ENCODE data around the gene DLX3.

The DLX3 gene

DNA sequence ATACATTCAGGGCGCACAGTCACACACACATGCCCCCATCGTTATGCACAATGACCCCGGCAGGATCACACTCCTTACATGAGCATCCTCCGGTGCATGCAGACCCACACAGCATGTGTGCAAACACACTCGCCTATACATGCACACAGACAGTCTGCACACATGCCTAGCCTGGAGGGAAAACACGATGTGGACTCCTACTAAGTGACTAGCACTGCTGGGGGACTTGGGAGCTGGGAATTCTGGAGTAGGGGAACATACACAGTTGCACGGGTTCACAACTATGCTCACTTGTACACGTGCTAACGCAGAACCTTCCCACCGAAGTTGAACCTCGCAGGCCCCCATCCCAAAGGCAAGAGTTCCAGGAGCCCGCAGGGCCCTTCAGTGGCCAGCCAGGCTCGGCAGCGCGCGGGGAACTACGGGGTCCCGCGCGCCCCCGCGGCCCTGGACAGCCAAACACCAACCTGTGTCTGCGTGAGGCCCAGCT is 2.0 kb downstream of the DLX3 start:
- no peak for DNase-seq
- H3K4me3 ChIP-seq (ENCODE audit: low read depth in 1 of 2, low read length in 2 of 2), result no peak overlapping the region
- H3K27me3 ChIP-seq (ENCODE audit: insufficient read depth, low read length, poor library complexity), result peaks cover 61% of the 10 kb centered on the region
- no peak for ATAC-seq (ENCODE audit: insufficient read depth, low read depth)
- no peak overlapping the region for H3K9ac ChIP-seq (ENCODE audit: low read depth, low read length)
- no peak overlapping the region for H3K27ac ChIP-seq (ENCODE audit: low read length)
- H2AFZ ChIP-seq (ENCODE audit: low read depth, low read length), result no peak overlapping the region
- no peaks in the 10 kb centered on the region for H3K79me2 ChIP-seq (ENCODE audit: insufficient read depth, low read length)
- peaks cover 11% of the 10 kb centered on the region for H3K4me1 ChIP-seq (ENCODE audit: insufficient read depth, low read length)
- H3K9me3 ChIP-seq (ENCODE audit: insufficient read depth, low read length, severe bottlenecking), result no peaks in the 10 kb centered on the region
- H3K4me2 ChIP-seq (ENCODE audit: insufficient read depth, low read length), result no peak overlapping the region
- H4K20me1 ChIP-seq (ENCODE audit: insufficient read depth, low read length), result peaks cover 12% of the 10 kb centered on the region
- H3K36me3 ChIP-seq (ENCODE audit: insufficient read depth, low read length), result no peaks in the 10 kb centered on the region
- TF ChIP-seq EZH2 (IDR thresholded peaks at IDR 0.05; ENCODE audit: borderline replicate concordance, low read depth, low read length, severe bottlenecking), result no peak
- TF ChIP-seq, protein P1, sequence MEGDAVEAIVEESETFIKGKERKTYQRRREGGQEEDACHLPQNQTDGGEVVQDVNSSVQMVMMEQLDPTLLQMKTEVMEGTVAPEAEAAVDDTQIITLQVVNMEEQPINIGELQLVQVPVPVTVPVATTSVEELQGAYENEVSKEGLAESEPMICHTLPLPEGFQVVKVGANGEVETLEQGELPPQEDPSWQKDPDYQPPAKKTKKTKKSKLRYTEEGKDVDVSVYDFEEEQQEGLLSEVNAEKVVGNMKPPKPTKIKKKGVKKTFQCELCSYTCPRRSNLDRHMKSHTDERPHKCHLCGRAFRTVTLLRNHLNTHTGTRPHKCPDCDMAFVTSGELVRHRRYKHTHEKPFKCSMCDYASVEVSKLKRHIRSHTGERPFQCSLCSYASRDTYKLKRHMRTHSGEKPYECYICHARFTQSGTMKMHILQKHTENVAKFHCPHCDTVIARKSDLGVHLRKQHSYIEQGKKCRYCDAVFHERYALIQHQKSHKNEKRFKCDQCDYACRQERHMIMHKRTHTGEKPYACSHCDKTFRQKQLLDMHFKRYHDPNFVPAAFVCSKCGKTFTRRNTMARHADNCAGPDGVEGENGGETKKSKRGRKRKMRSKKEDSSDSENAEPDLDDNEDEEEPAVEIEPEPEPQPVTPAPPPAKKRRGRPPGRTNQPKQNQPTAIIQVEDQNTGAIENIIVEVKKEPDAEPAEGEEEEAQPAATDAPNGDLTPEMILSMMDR (IDR thresholded peaks at IDR 0.05; ENCODE audit: borderline replicate concordance, extremely low read depth, low read length, poor library complexity, severe bottlenecking), result no peak

DNA sequence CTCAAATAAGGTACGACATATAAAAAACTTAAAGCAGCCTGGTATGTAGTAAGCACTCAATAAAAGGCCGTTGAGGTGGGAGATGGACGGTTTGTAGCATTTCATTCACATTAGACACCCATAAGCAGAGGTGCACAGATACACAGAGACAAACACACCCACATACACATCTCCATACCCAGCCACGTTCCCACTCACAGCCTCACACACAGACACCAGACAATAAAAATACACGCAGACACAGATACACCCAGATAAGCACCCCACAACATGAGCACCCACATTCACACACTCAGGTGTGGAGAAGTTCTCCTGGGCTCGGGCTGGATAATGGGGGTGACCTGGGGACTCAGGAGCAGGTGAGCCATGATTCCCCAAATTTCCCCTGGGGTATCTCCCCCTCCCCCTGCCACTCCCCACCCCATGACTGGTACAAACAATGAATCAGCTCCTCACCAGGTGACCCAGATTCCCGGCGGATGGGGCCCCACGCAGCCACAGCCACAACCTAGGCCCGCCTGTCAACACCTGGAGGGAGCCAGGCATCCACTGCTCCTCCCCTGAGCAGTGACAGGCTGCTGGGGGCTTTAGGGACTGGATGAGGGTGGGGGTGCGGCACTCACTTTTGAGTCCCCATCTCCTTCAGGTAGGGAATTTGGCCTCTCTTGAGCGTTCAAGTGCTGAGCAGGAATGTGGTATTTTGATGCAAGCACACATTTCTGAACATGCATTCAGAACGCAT is 2.7 kb downstream of the DLX3 start:
- TF ChIP-seq EZH2 (IDR thresholded peaks at IDR 0.05; ENCODE audit: borderline replicate concordance, low read depth, low read length, severe bottlenecking), result no peak
- TF ChIP-seq, protein P1 (IDR thresholded peaks at IDR 0.05; ENCODE audit: borderline replicate concordance, extremely low read depth, low read length, poor library complexity, severe bottlenecking), result no peak
- no peak for ATAC-seq (ENCODE audit: insufficient read depth, low read depth)

DNA sequence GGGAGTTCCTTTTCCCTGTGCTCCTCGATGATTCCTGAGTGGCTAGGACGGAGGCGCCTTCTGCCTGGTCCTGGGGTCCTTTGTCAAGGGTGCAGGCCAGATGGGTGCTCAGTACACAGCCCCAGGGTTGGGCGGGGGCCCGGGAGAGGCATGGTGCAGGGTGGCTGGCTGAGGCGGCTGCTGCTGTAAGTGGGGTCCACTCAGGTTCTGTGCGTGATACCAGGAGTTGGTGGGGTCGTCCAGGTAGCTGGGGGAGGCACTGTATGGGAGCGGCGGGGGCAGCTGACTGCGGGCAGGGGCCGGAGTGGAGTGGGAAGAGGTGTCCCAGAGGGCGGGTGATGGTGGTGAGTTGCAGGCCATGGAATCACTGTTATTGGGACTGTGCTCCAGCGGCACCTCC is 3.6 kb downstream of the DLX3 start:
- peaks cover 23% of the 10 kb centered on the region for H4K20me1 ChIP-seq (ENCODE audit: insufficient read depth, low read length)
- no peak overlapping the region for H3K4me2 ChIP-seq (ENCODE audit: insufficient read depth, low read length)
- no peak for ATAC-seq (ENCODE audit: insufficient read depth, low read depth)
- H3K27ac ChIP-seq (ENCODE audit: low read length), result no peak overlapping the region
- peaks cover 3% of the 10 kb centered on the region for H3K4me1 ChIP-seq (ENCODE audit: insufficient read depth, low read length)
- H3K27me3 ChIP-seq (ENCODE audit: insufficient read depth, low read length, poor library complexity), result peaks cover 61% of the 10 kb centered on the region
- H2AFZ ChIP-seq (ENCODE audit: low read depth, low read length), result no peak overlapping the region
- TF ChIP-seq, protein P1 (IDR thresholded peaks at IDR 0.05; ENCODE audit: borderline replicate concordance, extremely low read depth, low read length, poor library complexity, severe bottlenecking), result no peak
- no peak for TF ChIP-seq EZH2 (IDR thresholded peaks at IDR 0.05; ENCODE audit: borderline replicate concordance, low read depth, low read length, severe bottlenecking)
- DNase-seq, result no peak
- no peaks in the 10 kb centered on the region for H3K9me3 ChIP-seq (ENCODE audit: insufficient read depth, low read length, severe bottlenecking)
- H3K4me3 ChIP-seq (ENCODE audit: low read depth in 1 of 2, low read length in 2 of 2), result no peak overlapping the region
- H3K36me3 ChIP-seq (ENCODE audit: insufficient read depth, low read length), result no peaks in the 10 kb centered on the region
- H3K79me2 ChIP-seq (ENCODE audit: insufficient read depth, low read length), result no peaks in the 10 kb centered on the region
- H3K9ac ChIP-seq (ENCODE audit: low read depth, low read length), result no peak overlapping the region

More for the DNA sequence above, 2.7 kb downstream of the DLX3 start:
- no peaks in the 10 kb centered on the region for H3K79me2 ChIP-seq (ENCODE audit: insufficient read depth, low read length)
- H3K4me3 ChIP-seq (ENCODE audit: low read depth in 1 of 2, low read length in 2 of 2), result no peak overlapping the region
- no peaks in the 10 kb centered on the region for H3K36me3 ChIP-seq (ENCODE audit: insufficient read depth, low read length)
- peaks cover 61% of the 10 kb centered on the region for H3K27me3 ChIP-seq (ENCODE audit: insufficient read depth, low read length, poor library complexity)
- no peak overlapping the region for H2AFZ ChIP-seq (ENCODE audit: low read depth, low read length)
- no peak for DNase-seq
- no peaks in the 10 kb centered on the region for H3K9me3 ChIP-seq (ENCODE audit: insufficient read depth, low read length, severe bottlenecking)
- peaks cover 10% of the 10 kb centered on the region for H3K4me1 ChIP-seq (ENCODE audit: insufficient read depth, low read length)
- no peak overlapping the region for H3K27ac ChIP-seq (ENCODE audit: low read length)
- H4K20me1 ChIP-seq (ENCODE audit: insufficient read depth, low read length), result peaks cover 16% of the 10 kb centered on the region
- H3K4me2 ChIP-seq (ENCODE audit: insufficient read depth, low read length), result no peak overlapping the region
- no peak overlapping the region for H3K9ac ChIP-seq (ENCODE audit: low read depth, low read length)

Measured in DND-41 (cell line).